ENCODE results near the gene FAM171A1.

GRCh38 chr10:15313843-15314242 is 57.2 kb downstream of the FAM171A1 start:
- TF ChIP-seq ZNF280D (CRISPR knock-in tag; IDR thresholded peaks at IDR 0.05) (no peak), JUND (CRISPR knock-in tag; IDR thresholded peaks at IDR 0.05) (no peak), PHF21A (CRISPR knock-in tag; IDR thresholded peaks at IDR 0.05) (no peak), SP1 (IDR thresholded peaks at IDR 0.05) (no peak), SP1 (CRISPR knock-in tag; IDR thresholded peaks at IDR 0.05) (no peak), POGK (CRISPR knock-in tag; conservative IDR thresholded peaks at IDR 0.05) (no peak), MNT (IDR thresholded peaks at IDR 0.05) (no peak)
